ENCODE results near the gene FAM222B.
A peak's percentile ranks its signal among the peaks of the same experiment; 100 is the strongest.

- TF ChIP-seq CTCF (IDR thresholded peaks at IDR 0.05), result peak; percentile 40
- TF ChIP-seq ZFX (IDR thresholded peaks at IDR 0.05; ENCODE audit: borderline replicate concordance), result no peak
These were observed 36.4 kb upstream of the FAM222B start for GRCh38 chr17:28878981-28879380.
